Measurements from ENCODE around the gene ST8SIA1.

DNA sequence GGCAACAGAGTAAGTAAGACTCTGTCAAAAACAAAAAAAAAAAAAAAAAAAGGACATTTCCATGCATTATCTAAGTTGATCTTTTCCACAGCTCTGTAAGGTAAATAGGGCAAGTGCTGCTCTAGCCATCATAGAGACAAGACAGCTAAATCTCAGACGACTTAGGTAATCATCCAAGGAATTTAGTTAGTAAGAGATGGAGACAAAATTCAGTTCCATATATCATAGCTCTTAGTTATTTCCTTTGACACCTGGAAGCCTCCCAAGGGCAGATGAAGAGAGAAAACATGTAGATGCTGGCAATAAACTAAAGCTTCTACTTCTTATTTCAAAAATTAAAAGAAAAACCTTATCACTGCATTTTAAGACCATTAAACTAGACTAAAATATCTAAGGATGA is 48.7 kb downstream of the ST8SIA1 start:
- TF ChIP-seq POLR2A (IDR thresholded peaks at IDR 0.05; ENCODE audit: low read length) (no peak), GATA1 (IDR thresholded peaks at IDR 0.05; ENCODE audit: low read depth, low read length) (no peak)

Data from erythroblast (primary cell).